CD4-positive, alpha-beta T cell treated with Interleukin-15 for 4 hours (primary cell): Measurements from ENCODE around the gene CFAP57.

Source experiments
- DNase-seq: peaks from one replicate; pipeline ENCODE4 v3.0.0-alpha.2; 2020; ENCODE audit warnings: low spot score

CFAP57 gene

DNA sequence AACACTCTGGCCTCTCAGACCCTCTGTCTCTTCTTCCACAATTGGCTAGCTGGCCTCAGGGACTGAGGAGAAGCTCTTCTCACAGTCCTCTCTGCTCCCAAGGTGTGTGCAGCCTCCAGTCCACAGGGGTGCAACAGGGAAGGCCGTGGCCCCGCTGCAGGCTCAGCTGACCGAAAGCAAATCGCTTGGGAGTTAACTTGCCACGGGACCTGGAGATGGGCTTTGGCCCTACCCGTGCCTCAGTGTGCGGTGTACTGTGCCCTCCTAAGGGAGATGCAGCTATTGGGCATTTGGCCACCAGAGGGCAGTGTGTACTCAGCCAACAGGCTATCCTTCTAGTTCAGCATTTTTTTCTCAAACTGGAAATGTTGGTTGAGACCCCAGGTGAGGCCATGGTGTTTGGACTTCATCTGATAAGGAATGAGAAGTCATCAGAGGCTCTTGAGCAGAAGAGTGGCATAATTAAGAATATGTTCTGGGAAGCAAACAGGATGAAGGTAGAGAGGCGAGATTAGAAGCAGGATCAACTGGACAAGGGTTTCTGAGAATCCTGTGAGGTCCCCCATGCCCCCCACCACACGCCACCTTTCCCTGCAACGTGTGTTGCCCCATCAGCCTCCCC is 55.1 kb downstream of the CFAP57 start:
- peak; percentile 78 for DNase-seq

GRCh38 chr1:43229826-43230780 is 58.0 kb downstream of the CFAP57 start:
- no peak for DNase-seq

DNA sequence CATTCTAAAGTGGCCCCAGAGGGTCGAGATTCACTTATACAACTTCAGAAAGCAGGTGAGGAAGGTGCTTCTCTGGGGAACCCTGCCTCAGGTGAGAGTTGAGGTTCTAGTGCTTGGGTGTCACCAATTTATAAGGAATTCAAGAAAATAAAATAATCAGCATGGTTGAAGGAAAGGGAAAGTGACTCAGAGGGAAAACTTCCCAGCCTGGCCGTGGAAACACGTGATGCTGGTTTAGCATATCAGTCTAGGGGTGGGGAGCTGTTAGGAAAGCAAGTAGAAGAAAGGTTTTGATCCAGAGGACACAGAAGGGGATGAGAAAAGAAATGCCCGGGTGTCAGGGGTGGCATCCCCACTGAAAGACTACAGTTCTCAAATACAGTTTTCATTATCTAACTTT is 59.9 kb downstream of the CFAP57 start:
- no peak for DNase-seq

DNA sequence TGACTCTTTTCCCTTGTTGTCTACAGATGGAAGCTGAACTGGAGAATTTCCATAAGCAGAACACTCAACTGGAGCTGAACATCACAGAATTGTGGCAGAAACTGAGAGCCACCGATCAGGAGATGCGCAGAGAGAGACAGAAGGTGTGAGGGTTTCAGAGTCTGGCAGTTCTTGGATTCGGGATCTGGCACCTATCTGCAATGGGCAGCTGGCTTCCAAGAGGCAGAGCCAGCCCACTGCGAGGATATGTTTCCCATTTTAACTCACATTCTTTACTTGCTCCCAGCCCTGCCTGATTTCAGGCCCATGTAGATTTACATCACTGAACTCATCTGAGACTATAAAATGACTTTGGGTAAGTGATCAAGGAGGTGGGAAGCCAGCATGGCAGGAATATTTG is 60.4 kb downstream of the CFAP57 start:
- no peak for DNase-seq

DNA sequence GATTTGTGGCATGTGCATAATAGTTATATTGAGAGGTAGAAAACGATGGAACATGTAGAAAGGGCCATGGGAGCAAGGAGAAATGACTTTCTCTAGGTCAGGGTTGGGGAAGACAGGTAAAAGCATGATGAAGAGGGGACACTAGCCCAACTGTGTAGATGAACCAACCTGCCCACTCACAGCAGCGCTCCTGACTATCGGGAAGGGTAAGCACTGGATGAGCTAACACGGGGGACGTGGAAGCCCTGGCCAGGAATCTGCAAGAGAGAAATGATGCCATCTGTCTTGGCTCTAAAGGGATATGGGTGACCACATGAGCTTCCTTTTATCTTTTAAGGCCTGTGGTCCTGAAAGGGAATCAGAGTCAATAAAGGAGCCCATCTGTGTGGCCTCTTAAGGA is 61.5 kb downstream of the CFAP57 start:
- no peak for DNase-seq

DNA sequence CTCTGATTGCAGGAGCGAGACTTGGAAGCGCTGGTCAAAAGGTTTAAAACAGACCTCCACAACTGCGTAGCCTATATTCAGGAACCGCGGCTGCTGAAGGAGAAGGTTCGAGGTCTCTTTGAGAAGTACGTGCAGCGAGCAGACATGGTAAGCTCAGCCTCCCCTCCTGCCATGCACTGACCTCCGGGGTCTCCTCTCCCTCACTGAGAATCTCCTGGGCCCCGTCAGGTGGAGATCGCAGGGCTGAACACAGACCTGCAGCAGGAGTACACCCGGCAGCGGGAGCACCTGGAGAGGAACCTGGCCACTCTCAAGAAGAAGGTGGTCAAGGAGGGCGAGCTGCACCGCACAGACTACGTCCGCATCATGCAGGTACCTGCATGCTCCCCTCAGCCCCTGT is 62.1 kb downstream of the CFAP57 start:
- DNase-seq = no peak

- no peak for DNase-seq
These were observed 62.9 kb downstream of the CFAP57 start for GRCh38 chr1:43235040-43235439.

DNA sequence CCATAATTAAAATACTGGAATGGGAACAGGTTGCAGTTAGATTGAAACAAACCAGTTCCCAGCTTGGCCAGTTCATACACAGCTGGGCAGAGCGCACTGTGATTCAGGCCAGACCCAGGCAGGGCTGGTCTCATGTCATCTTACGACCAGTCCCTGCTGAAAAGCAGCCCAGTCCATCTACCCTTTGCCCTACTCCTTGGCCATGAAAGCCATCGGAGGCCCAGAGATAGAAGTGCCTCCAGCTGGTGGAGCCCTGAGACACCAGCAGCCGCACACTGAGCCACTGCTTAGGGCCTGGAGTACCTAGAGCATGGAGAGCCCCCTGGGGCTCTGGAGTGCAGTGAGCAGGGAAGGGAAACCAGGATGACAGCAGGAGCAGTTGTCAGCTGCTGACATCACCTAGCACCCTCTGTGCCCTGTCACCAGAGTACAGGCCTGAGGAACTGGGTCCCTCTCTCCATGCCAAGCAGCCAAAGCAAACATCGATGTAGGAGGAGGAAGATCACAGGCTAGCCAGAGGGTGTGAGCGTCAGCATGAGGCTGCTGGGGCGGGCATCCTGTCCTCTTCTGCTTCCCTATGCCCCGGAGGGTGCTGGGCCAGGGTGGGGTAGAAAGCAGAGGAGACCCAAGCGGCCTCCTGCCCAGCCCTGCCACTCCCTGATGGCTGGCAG is 63.5 kb downstream of the CFAP57 start:
- DNase-seq = no peak

DNA sequence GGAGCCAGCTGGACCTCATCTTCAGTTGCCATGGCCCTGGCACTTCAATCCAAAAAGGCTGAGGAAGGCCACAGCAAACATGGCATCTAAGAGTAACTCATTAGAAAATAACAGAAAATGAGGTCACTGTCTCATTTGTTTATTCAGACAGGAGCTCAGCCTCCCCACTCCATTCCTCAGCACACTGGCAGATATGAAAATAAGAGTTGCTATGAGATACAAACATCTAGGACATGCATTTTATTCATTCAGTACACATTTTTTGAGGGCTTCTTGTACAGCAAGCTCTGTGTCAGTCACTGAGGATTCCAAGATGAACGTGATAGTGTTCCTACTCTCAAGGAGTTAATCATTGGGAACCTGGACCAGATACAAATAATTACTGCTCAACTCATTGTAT is 65.0 kb downstream of the CFAP57 start:
- DNase-seq = no peak

DNA sequence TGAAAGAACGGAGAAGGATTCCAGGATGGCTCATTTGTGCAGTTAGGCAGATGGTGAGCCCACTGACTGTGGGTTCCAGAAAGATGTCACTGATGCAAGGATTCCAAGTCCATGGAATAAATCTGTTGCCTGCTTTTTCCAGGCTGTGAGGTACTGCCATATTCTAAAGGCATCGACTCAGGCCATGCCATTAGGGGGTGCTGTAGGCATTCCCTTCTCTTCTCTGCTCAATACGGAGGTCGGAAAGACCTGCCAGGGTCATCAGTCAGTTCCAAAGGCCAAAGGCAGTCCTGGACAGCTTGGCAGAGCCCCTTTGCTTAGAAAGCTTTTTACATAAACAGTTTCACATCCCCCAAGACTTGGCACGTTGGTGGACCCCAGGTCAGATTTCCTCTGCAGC is 66.0 kb downstream of the CFAP57 start:
- DNase-seq = no peak

- no peak for DNase-seq
These were observed 66.9 kb downstream of the CFAP57 start for GRCh38 chr1:43238991-43239469.

GRCh38 chr1:43239484-43239883 is 67.4 kb downstream of the CFAP57 start:
- DNase-seq = no peak

GRCh38 chr1:43241413-43241836 is 69.3 kb downstream of the CFAP57 start:
- no peak for DNase-seq

DNA sequence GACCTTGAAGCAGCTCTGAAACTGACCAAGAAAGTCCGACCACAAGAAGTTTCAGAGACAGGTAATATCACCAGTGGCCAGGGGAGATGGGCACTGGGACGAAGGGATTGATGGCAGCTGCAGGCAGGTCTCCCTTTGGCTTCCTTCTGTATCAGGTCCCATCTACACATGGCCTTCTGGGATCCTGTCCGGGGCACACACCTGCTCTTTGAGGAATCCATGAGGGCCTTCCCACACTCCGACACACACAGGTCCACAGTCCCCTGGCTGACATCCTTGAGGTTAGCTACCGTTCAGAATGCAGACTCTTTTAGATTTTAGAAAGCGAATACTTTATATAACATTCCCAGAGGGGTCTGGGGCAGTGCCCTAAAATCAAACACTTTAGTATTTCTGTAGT is 71.2 kb downstream of the CFAP57 start:
- no peak for DNase-seq

DNA sequence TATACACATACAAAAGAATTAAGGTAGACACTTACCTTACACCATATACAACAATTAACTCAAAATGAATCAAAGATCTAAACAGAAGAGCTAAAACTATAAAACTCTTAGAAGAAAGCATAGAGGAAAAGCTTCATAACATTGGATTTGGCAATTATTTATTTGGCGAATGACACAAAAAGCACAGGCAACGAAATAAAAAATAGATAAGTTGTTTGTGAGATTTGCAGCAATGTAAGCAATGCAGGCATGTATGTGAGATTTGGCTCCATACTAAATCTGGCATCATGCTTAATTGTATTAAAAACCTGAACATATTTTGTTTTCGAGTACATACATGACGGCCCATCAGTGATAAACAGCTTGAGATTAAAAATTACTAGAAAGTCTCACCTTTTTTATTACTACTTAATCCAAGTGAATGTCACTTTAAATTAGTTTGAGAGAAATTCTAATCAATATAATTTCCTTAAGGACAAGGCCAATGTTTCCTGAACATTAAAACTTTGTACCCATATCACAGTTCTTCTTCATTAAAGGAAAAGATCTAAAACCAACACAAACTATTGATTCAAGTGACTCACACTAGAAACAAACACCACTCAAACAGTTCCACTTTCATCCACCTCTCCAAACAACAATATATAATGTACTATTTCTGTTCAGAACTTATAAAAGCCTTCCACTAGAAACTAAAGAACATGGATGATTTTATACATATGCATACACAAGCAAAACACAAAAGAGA is 74.5 kb downstream of the CFAP57 start:
- no peak for DNase-seq

DNA sequence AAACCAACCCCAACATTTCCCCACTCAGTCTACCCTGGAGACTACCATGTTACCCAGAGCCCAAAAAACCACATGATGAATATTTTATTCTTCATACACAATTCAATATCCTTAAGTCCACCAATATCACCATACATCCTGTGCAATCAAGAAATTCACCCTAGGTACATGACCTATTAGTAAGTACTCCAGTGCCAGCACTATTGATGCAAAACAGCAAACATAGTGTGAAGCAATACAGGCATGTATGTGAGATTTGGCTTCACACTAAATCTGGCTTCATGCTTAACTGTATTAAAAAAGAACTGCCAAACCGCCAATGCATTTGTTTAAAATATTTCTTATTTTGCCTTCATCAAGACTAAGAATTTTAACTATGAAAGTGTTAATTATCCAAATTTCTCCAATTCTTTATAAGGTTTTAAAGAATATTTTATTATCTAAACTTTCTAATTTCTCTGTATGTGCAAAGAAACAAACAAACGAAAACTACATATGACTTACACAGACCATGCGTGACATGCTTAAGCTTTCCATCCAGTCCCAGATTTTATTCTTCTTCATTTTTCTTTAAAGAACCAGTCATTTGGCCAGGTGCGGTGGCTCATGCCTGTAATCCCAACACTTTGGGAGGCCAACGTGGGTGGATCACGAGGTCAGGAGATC is 75.3 kb downstream of the CFAP57 start:
- DNase-seq = no peak

- DNase-seq = no peak
These were observed 78.2 kb downstream of the CFAP57 start for GRCh38 chr1:43250351-43250761.

DNA sequence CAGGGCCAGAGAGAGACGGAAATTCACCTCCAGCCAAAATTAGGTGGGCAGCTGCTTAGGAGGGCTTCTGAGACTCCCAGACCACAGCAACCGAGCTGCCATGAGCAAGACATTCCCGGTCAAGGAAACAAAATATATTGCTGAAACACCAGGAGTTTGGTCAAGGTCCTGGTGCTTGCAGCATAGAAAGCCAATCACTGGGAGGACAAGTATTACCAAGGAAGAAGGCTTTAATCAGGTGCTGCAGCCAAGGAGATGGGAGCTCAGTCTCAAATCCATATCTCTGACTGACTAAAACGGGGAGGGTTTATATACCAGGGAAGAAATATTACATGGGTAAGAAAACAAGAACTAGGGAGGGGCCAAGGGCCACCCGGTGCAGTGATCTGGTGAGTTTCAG is 78.9 kb downstream of the CFAP57 start:
- no peak for DNase-seq

DNA sequence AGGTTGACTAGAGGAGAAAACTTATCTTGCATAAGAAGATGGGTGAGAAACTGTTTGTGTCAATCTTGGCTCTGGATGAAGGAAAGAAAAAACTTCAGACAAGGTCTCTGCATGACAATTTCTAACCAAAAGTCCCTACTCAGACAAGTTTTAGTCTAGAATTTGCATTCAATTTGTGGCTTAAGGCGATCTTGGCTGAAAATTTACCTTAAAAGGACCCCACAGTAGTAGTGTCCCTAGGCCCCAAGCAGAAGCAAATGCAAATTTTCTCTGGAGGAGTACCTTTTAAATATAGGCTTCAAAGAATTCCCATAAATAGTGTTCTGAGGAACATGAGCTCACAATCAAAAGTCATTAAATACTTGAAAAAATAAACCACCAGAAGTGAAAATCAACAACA is 80.1 kb downstream of the CFAP57 start:
- no peak for DNase-seq

DNA sequence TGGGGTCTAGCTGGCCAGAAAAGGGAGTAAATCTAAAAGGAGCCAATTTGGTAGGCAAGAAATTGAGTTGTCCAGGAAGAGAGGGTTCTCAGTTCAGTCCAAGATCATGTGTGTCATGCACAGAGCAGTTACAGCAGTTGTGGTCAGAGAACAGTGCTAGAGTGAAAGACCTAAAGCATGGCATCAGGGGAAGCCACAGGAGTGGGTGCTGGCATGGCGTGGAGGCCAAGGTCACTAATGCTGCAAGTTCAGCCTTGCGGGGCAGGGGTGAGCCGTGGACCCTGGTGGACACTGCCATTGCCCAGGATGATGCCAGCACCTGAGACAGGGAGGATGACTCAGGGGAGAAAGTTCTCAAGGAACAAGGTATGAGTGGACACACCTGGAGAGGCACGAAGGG is 81.0 kb downstream of the CFAP57 start:
- DNase-seq = no peak

DNA sequence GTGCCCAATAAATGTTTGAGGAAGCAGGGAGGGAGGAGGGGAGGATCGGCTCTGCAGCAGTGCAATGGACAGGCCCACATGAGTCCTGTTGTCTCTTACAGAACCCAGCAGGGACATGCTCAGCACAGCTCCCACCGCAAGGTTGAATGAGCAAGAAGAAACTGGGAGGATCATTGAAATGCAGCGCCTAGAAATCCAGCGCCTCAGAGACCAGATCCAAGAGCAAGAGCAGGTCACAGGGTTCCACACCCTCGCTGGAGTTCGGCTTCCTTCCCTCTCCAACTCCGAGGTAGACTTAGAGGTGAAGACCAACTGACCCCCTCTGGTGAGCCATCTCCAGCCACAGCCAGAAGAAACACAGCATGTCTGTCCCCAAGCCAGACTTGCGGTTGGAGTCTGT is 81.7 kb downstream of the CFAP57 start:
- no peak for DNase-seq
